CD8-positive, alpha-beta memory T cell (primary cell): ENCODE data around the gene MTIF2. TPM values are rescaled to one million over a fixed set of nuclear protein-coding genes. Genes with fewer than 3 reads are reported as not detected.
"Not testable (repeated sequence)": the region's sequence is repeated elsewhere in the genome, so short reads cannot be mapped to it uniquely, and the experiment has no call there.

Experiments
- CTCF ChIA-PET: fragments of 350-600 bp; sonication (Branson Sonifier 250); formaldehyde crosslinking; loops from one replicate; lab custom pipeline; 2021; ENCODE audit warnings: antibody characterized with exemption; lab: Charles Lee
- POLR2A ChIA-PET: fragments of 350-600 bp; sonication (Branson Sonifier 250); formaldehyde crosslinking; loops from one replicate; lab custom pipeline; 2021; ENCODE audit warnings: antibody characterized with exemption; lab: Charles Lee
- DNase-seq, 5 donors: peaks; one replicate each; pipeline versions ENCODE4 v3.0.0 to v3.0.0-alpha.2; 2020 to 2022; ENCODE audit warnings: mixed read lengths in 1 of 5
- H3K27ac ChIP-seq: one replicate; pipeline ENCODE4 v1.7.0; 2013; ENCODE audit warnings: low read depth, mild to moderate bottlenecking, low read length, moderate library complexity
- H3K27me3 ChIP-seq: 2 replicates; pipeline ENCODE4 v1.7.0; 2013; ENCODE audit warnings: low read length, mild to moderate bottlenecking; ENCODE audit not compliant: insufficient read depth, poor library complexity, severe bottlenecking
- H3K36me3 ChIP-seq: 2 replicates; pipeline ENCODE4 v1.7.0; 2013; ENCODE audit warnings: mild to moderate bottlenecking, low read length, moderate library complexity; ENCODE audit not compliant: insufficient read depth
- H3K4me1 ChIP-seq: 2 replicates; pipeline ENCODE4 v1.7.0; 2013; ENCODE audit warnings: mild to moderate bottlenecking, low read length, moderate library complexity; ENCODE audit not compliant: insufficient read depth
- H3K4me3 ChIP-seq: 2 replicates; pipeline ENCODE4 v1.7.0; 2013; ENCODE audit warnings: mild to moderate bottlenecking, low read length
- H3K9me3 ChIP-seq: 2 replicates; pipeline ENCODE4 v1.7.0; 2013; ENCODE audit warnings: mild to moderate bottlenecking, low read length
- H3K27ac Mint-ChIP-seq, 8 donors: one replicate each; pipeline ENCODE4 v1.8.0; 2020 to 2021; ENCODE audit warnings: mixed read lengths in 8 of 8, mild to moderate bottlenecking in 6 of 8, inconsistent platforms in 3 of 8, moderate library complexity in 3 of 8
- H3K27me3 Mint-ChIP-seq, 2 donors: one replicate each; pipeline ENCODE4 v1.8.0; 2020 to 2021; ENCODE audit warnings: mixed read lengths in 2 of 2, mild to moderate bottlenecking in 1 of 2, moderate library complexity in 1 of 2
- H3K36me3 Mint-ChIP-seq, 3 donors: one replicate each; pipeline ENCODE4 v1.8.0; 2020 to 2021; ENCODE audit warnings: mixed read lengths in 3 of 3, inconsistent platforms in 1 of 3, mild to moderate bottlenecking in 1 of 3
- H3K4me1 Mint-ChIP-seq, 3 donors: one replicate each; pipeline ENCODE4 v1.8.0; 2020 to 2021; ENCODE audit warnings: mixed read lengths in 3 of 3, inconsistent platforms in 1 of 3, mild to moderate bottlenecking in 1 of 3
- H3K4me3 Mint-ChIP-seq, 7 donors: one replicate each; pipeline ENCODE4 v1.8.0; 2020 to 2021; ENCODE audit warnings: mixed read lengths in 7 of 7, mild to moderate bottlenecking in 6 of 7, moderate library complexity in 4 of 7, inconsistent platforms in 2 of 7
- H3K9me3 Mint-ChIP-seq, 5 donors: one replicate each; pipeline ENCODE4 v1.8.0; 2020 to 2022; ENCODE audit warnings: mixed read lengths in 5 of 5, mild to moderate bottlenecking in 3 of 5, moderate library complexity in 2 of 5, inconsistent platforms in 1 of 5
- polyA plus RNA-seq: library from polyadenylated mRNA; unstranded; fragments of 300-500 nt; fragmentation: Illumina TruSeq; gene quantifications from one replicate; pipeline ENCODE4 v1.2.3, GENCODE V29; 2021
- total RNA-seq, 2 experiments: library from RNA; stranded (reverse); gene quantifications; one replicate each; pipeline ENCODE4 v1.2.3, GENCODE V29; 2021

Gene MTIF2
- total and polyA plus RNA-seq, 3 experiments from 2014 or later, result 19.5 to 58.9 (median 58.3) TPM

- Mint-ChIP-seq H3K36me3 (peaks cover 0 to 11% (median 0%) of the 10 kb centered on the region in 3 donors), H3K4me3 (peak overlapping the region; percentile 30 to 97 (median 91)), H3K27me3 (no peaks in the 10 kb centered on the region), H3K27ac (peak overlapping the region; percentile 8 to 99 (median 84)), H3K4me1 (peaks cover 26 to 51% (median 31%) of the 10 kb centered on the region in 3 donors), H3K9me3 (no peaks in the 10 kb centered on the region)
- peaks cover 18% of the 10 kb centered on the region for H3K4me1 ChIP-seq
- no peaks in the 10 kb centered on the region for H3K9me3 ChIP-seq
- no peak for DNase-seq
- H3K36me3 ChIP-seq, result no peaks in the 10 kb centered on the region
- H3K27me3 ChIP-seq, result no peaks in the 10 kb centered on the region
- H3K4me3 ChIP-seq, result no peak overlapping the region
- peak overlapping the region; percentile 89 for H3K27ac ChIP-seq
- ChIA-PET POLR2A (no interaction called here), CTCF (no interaction called here)
These were observed 14.1 kb upstream of the MTIF2 start for GRCh38 chr2:55283083-55283482.

- H3K4me1 ChIP-seq, result peaks cover 18% of the 10 kb centered on the region
- POLR2A ChIA-PET, result interaction anchor here (0.6 to 1.8 kb wide), 4 partner anchors 12 to 276 kb away, joined by 3 to 14 read pairs (median 4); partner anchors contain the start of genes CLHC1 and RPS27A
- Mint-ChIP-seq H3K27me3 (no peaks in the 10 kb centered on the region), H3K9me3 (no peaks in the 10 kb centered on the region), H3K4me1 (peaks cover 26 to 50% (median 30%) of the 10 kb centered on the region in 3 donors), H3K27ac (peak overlapping the region; percentile 93 to 100 (median 98)), H3K4me3 (peak overlapping the region; percentile 90 to 97 (median 92)), H3K36me3 (peaks cover 0 to 11% (median 0%) of the 10 kb centered on the region in 3 donors)
- peak; percentile 81 to 92 (median 85) for DNase-seq
- H3K27me3 ChIP-seq, result no peaks in the 10 kb centered on the region
- CTCF ChIA-PET, result no interaction called here
- H3K9me3 ChIP-seq, result no peaks in the 10 kb centered on the region
- H3K4me3 ChIP-seq, result peak overlapping the region; percentile 84
- H3K27ac ChIP-seq, result peak overlapping the region; percentile 89
- no peaks in the 10 kb centered on the region for H3K36me3 ChIP-seq
These were observed 13.3 kb upstream of the MTIF2 start for GRCh38 chr2:55282110-55282917.

- CTCF ChIA-PET, H3K9me3 ChIP-seq, DNase-seq, H3K9me3 Mint-ChIP-seq, H3K27me3 ChIP-seq, H3K36me3 ChIP-seq, H3K27me3 Mint-ChIP-seq, H3K36me3 Mint-ChIP-seq, H3K4me3 ChIP-seq: not testable (repeated sequence)
- Histone ChIP-seq H3K27ac (peak overlapping the region; percentile 89), H3K4me1 (peaks cover 18% of the 10 kb centered on the region)
- POLR2A ChIA-PET, result interaction anchor here (1.7 to 1.8 kb wide), 2 partner anchors 11 to 48 kb away, joined by 5 to 14 read pairs; partner anchors contain the start of genes CLHC1 and RPS27A
- Mint-ChIP-seq H3K4me1 (peaks cover 22 to 38% (median 24%) of the 10 kb centered on the region in 3 donors), H3K4me3 (peak overlapping the region; percentile 23 to 93 (median 65)), H3K27ac (peak overlapping the region; percentile 43 to 99 (median 97))
These were observed 12.0 kb upstream of the MTIF2 start for GRCh38 chr2:55280851-55281546.

GRCh38 chr2:55279859-55280424, 10.9 kb upstream of the MTIF2 start:
- peaks cover 22 to 33% (median 24%) of the 10 kb centered on the region in 3 donors for H3K4me1 Mint-ChIP-seq
- H3K36me3 ChIP-seq, H3K36me3 Mint-ChIP-seq, H3K27ac ChIP-seq, H3K4me3 ChIP-seq, H3K9me3 Mint-ChIP-seq, CTCF ChIA-PET, POLR2A ChIA-PET, DNase-seq, H3K27me3 Mint-ChIP-seq, H3K9me3 ChIP-seq, H3K27me3 ChIP-seq: not testable (repeated sequence)
- H3K27ac Mint-ChIP-seq, result peak overlapping the region in 2 of 8 donors; percentile 51 to 93
- peaks cover 18% of the 10 kb centered on the region for H3K4me1 ChIP-seq
- peak overlapping the region in 2 of 7 donors; percentile 2 to 17 for H3K4me3 Mint-ChIP-seq

GRCh38 chr2:55279214-55279835, 10.3 kb upstream of the MTIF2 start:
- H3K4me1 ChIP-seq, result peaks cover 14% of the 10 kb centered on the region
- CTCF ChIA-PET, result interaction anchor here (2.0 kb wide), 1 partner anchor 16 kb away, joined by 5 read pairs; no protein-coding TSS in a partner anchor
- Mint-ChIP-seq H3K4me1 (peaks cover 22 to 29% (median 24%) of the 10 kb centered on the region in 3 donors), H3K4me3 (peak overlapping the region in 2 of 7 donors; percentile 17 to 41), H3K27ac (peak overlapping the region in 1 of 8 donors; percentile 93)
- H3K27ac ChIP-seq, H3K9me3 ChIP-seq, H3K4me3 ChIP-seq, H3K36me3 ChIP-seq, DNase-seq, H3K36me3 Mint-ChIP-seq, H3K27me3 ChIP-seq, H3K27me3 Mint-ChIP-seq, POLR2A ChIA-PET, H3K9me3 Mint-ChIP-seq: not testable (repeated sequence)

- ChIA-PET POLR2A (interaction anchor here (0.6 kb wide), 1 partner anchor 45 kb away, joined by 3 read pairs; the partner anchor contains the start of gene RPS27A), CTCF (interaction anchor here (2.0 kb wide), 1 partner anchor 14 kb away, joined by 5 read pairs; no protein-coding TSS in a partner anchor)
- Histone ChIP-seq H3K36me3 (no peaks in the 10 kb centered on the region), H3K4me3 (no peak overlapping the region), H3K27me3 (no peaks in the 10 kb centered on the region), H3K4me1 (peaks cover 5% of the 10 kb centered on the region), H3K9me3 (no peaks in the 10 kb centered on the region), H3K27ac (no peak overlapping the region)
- Mint-ChIP-seq H3K27ac (no peak overlapping the region), H3K4me3 (no peak overlapping the region), H3K9me3 (no peaks in the 10 kb centered on the region), H3K27me3 (peaks cover 2 to 4% of the 10 kb centered on the region in 2 donors), H3K4me1 (peaks cover 4 to 9% (median 7%) of the 10 kb centered on the region in 3 donors), H3K36me3 (peaks cover 0 to 5% (median 0%) of the 10 kb centered on the region in 3 donors)
- DNase-seq, result no peak
These were observed 8.3 kb upstream of the MTIF2 start for GRCh38 chr2:55277310-55277709.

GRCh38 chr2:55274346-55274745, 5.3 kb upstream of the MTIF2 start:
- DNase-seq, H3K9me3 Mint-ChIP-seq, H3K27me3 ChIP-seq, CTCF ChIA-PET, H3K27ac Mint-ChIP-seq, H3K27ac ChIP-seq, H3K36me3 Mint-ChIP-seq, H3K36me3 ChIP-seq, H3K4me3 ChIP-seq, H3K9me3 ChIP-seq, H3K27me3 Mint-ChIP-seq, POLR2A ChIA-PET, H3K4me3 Mint-ChIP-seq: not testable (repeated sequence)
- peaks cover 8 to 15% (median 15%) of the 10 kb centered on the region in 3 donors for H3K4me1 Mint-ChIP-seq
- H3K4me1 ChIP-seq, result peaks cover 11% of the 10 kb centered on the region
